Measurements from ENCODE around the gene KLHL2. TPM values are rescaled to one million over a fixed set of nuclear protein-coding genes. Genes with fewer than 3 reads are reported as not detected.

The KLHL2 gene
- total RNA-seq, 1 donor from 2014 or later: 8.4 TPM

- no peak for DNase-seq
- H3K27me3 ChIP-seq (ENCODE audit: low read depth): peaks cover 9% of the 10 kb centered on the region
- intact Hi-C loops (cut with micrococcal nuclease): no loop called here
- H3K4me3 ChIP-seq: no peak overlapping the region
- TF ChIP-seq CTCF (IDR thresholded peaks at IDR 0.05; ENCODE audit: borderline replicate concordance): no peak
- no peaks in the 10 kb centered on the region for H3K36me3 ChIP-seq
- H3K9me3 ChIP-seq (replicated peaks): no peaks in the 10 kb centered on the region
- H3K27ac ChIP-seq (replicated peaks): no peak overlapping the region
- H3K4me1 ChIP-seq: no peaks in the 10 kb centered on the region
Observed at GRCh38 chr4:165192956-165193355, 14.4 kb upstream of the KLHL2 start.

GRCh38 chr4:165194368-165194767 lies 13.0 kb upstream of the KLHL2 start:
- no peak for DNase-seq
- peaks cover 9% of the 10 kb centered on the region for H3K27me3 ChIP-seq (ENCODE audit: low read depth)
- H3K4me1 ChIP-seq: no peaks in the 10 kb centered on the region
- H3K27ac ChIP-seq (replicated peaks): no peak overlapping the region
- H3K9me3 ChIP-seq (replicated peaks): no peaks in the 10 kb centered on the region
- TF ChIP-seq CTCF (IDR thresholded peaks at IDR 0.05; ENCODE audit: borderline replicate concordance): no peak
- H3K36me3 ChIP-seq: no peaks in the 10 kb centered on the region
- H3K4me3 ChIP-seq: no peak overlapping the region
- intact Hi-C loops (cut with micrococcal nuclease): no loop called here

GRCh38 chr4:165198329-165198728 lies 9.0 kb upstream of the KLHL2 start:
- no peak overlapping the region for H3K4me3 ChIP-seq
- no peak for DNase-seq
- intact Hi-C loops (cut with micrococcal nuclease): no loop called here

GRCh38 chr4:165199286-165199685 lies 8.1 kb upstream of the KLHL2 start:
- Histone ChIP-seq H3K27me3 (ENCODE audit: low read depth) (no peaks in the 10 kb centered on the region), H3K4me1 (no peaks in the 10 kb centered on the region), H3K9me3 (replicated peaks) (no peaks in the 10 kb centered on the region), H3K4me3 (no peak overlapping the region), H3K36me3 (no peaks in the 10 kb centered on the region), H3K27ac (replicated peaks) (no peak overlapping the region)
- no peak for DNase-seq
- TF ChIP-seq CTCF (IDR thresholded peaks at IDR 0.05; ENCODE audit: borderline replicate concordance): no peak
- intact Hi-C loops (cut with micrococcal nuclease): no loop called here

More at GRCh38 chr4:165198329-165198728, 9.0 kb upstream of the KLHL2 start:
- no peak for TF ChIP-seq CTCF (IDR thresholded peaks at IDR 0.05; ENCODE audit: borderline replicate concordance)
- Histone ChIP-seq H3K4me1 (no peaks in the 10 kb centered on the region), H3K27ac (replicated peaks) (no peak overlapping the region), H3K36me3 (no peaks in the 10 kb centered on the region), H3K27me3 (ENCODE audit: low read depth) (peaks cover 9% of the 10 kb centered on the region), H3K9me3 (replicated peaks) (no peaks in the 10 kb centered on the region)

- intact Hi-C loops (cut with micrococcal nuclease): loop anchor here (10.0 kb wide), 1 partner anchor 125 kb away; the partner anchor contains the start of gene MSMO1
- Histone ChIP-seq H3K27me3 (ENCODE audit: low read depth) (no peaks in the 10 kb centered on the region), H3K9me3 (replicated peaks) (no peaks in the 10 kb centered on the region)
Observed at GRCh38 chr4:165199722-165200121, 7.6 kb upstream of the KLHL2 start.

More at GRCh38 chr4:165199722-165200121, 7.6 kb upstream of the KLHL2 start:
- no peaks in the 10 kb centered on the region for H3K36me3 ChIP-seq
- H3K4me1 ChIP-seq: no peaks in the 10 kb centered on the region
- no peak for TF ChIP-seq CTCF (IDR thresholded peaks at IDR 0.05; ENCODE audit: borderline replicate concordance)
- no peak overlapping the region for H3K27ac ChIP-seq (replicated peaks)
- DNase-seq: no peak
- H3K4me3 ChIP-seq: no peak overlapping the region

Measured in left ventricle myocardium inferior (tissue), 1 donor.